K562 (cell line): ENCODE results near the gene HSPA5. TPM values are rescaled to one million over a fixed set of nuclear protein-coding genes. Genes with fewer than 3 reads are reported as not detected.

Source experiments
- CREB3 ChIP-seq: fragments of 450-650 bp; conservative IDR thresholded peaks from 2 replicates; pipeline ENCODE4 v1.6.1; 2016; ENCODE audit warnings: missing genetic modification characterization, low read depth, mild to moderate bottlenecking, missing compliant biosample characterization, moderate library complexity
- FOXM1 ChIP-seq, 2 experiments: fragments of 450-650 bp in 1 of 2; sonication (generic) in 1 of 2; formaldehyde crosslinking in 1 of 2; IDR thresholded peaks; 2 replicates each; pipeline versions ENCODE4 v1.6.1 to v1.9.0; 2017 to 2022; ENCODE audit warnings: low read depth in 2 of 2, mild to moderate bottlenecking in 2 of 2, missing genetic modification reagents in 1 of 2, moderate library complexity in 1 of 2
- GABPB1 ChIP-seq: sonication (generic); formaldehyde crosslinking; IDR thresholded peaks from 2 replicates; pipeline ENCODE4 v1.8.0; 2022; ENCODE audit warnings: mild to moderate bottlenecking, missing genetic modification reagents
- MCM2 ChIP-seq: fragments of 450-650 bp; IDR thresholded peaks from 2 replicates; pipeline ENCODE4 v1.6.1; 2017; ENCODE audit warnings: low read depth, mild to moderate bottlenecking
- PHF21A ChIP-seq: fragments of 450-650 bp; IDR thresholded peaks from 2 replicates; pipeline ENCODE4 v1.6.1; 2017; ENCODE audit warnings: low read depth, borderline replicate concordance
- RFX7 ChIP-seq: fragments of 250-450 bp; sonication (Bioruptor Pico); IDR thresholded peaks from 2 replicates; pipeline ENCODE4 v1.5.1; 2021; ENCODE audit warnings: mild to moderate bottlenecking
- SLC30A9 ChIP-seq: fragments of 250-450 bp; sonication (Bioruptor Pico); IDR thresholded peaks from 2 replicates; pipeline ENCODE4 v1.8.0; 2022; ENCODE audit warnings: mild to moderate bottlenecking, moderate library complexity
- STAT5A ChIP-seq: IDR thresholded peaks from 2 replicates; pipeline ENCODE4 v1.6.1; 2012; ENCODE audit warnings: low read length, inconsistent platforms, borderline replicate concordance
- TOE1 ChIP-seq, 2 experiments: fragments of 450-650 bp in 1 of 2; sonication (generic) in 1 of 2; formaldehyde crosslinking in 1 of 2; IDR thresholded peaks; 2 replicates each; pipeline versions ENCODE4 v1.7.1 to v1.8.0; 2016 to 2022; ENCODE audit warnings: borderline replicate concordance in 2 of 2, mild to moderate bottlenecking in 2 of 2, antibody characterized with exemption in 1 of 2, inconsistent platforms in 1 of 2, low read depth in 1 of 2, missing genetic modification reagents in 1 of 2, moderate library complexity in 1 of 2
- YBX1 ChIP-seq: fragments of 450-650 bp; IDR thresholded peaks from 2 replicates; pipeline ENCODE4 v1.7.1; 2016; ENCODE audit warnings: mild to moderate bottlenecking
- ZNF57 ChIP-seq: fragments of 450-650 bp; formaldehyde crosslinking; IDR thresholded peaks from 2 replicates; pipeline ENCODE4 v1.4.0; 2020; ENCODE audit warnings: mild to moderate bottlenecking, moderate library complexity
- polyA plus RNA-seq, 8 experiments: library from polyadenylated mRNA; depleted of rRNA in 4 of 8; stranded (reverse) in 5 of 8; unstranded in 3 of 8; fragments of >200 nt; fragmentation: Nextera tagmentation in 2 of 8; fragmentation: Illumina TruSeq in 1 of 8; extraction: Ambion mirVana in 2 of 8; extraction: Trizol in 1 of 8; gene quantifications; 2 replicates each; pipeline versions ENCODE4 v1.2.1 to v1.2.3, GENCODE V29; 2011 to 2014; ENCODE audit warnings: inconsistent platforms in 1 of 8, missing spikeins in 1 of 8
- total RNA-seq, 7 experiments: library from RNA; depleted of rRNA in 6 of 7; stranded (reverse); fragments of >200 nt in 6 of 7; fragmentation: Illumina TruSeq in 2 of 7; extraction: Trizol in 2 of 7; gene quantifications; 2 replicates each; pipeline versions ENCODE4 v1.2.1 to v1.2.3, GENCODE V29; 2011 to 2021; ENCODE audit warnings: low replicate concordance in 1 of 7
- TF ChIP-seq, protein P1 (sequence below): fragments of 450-650 bp; IDR thresholded peaks from 2 replicates; pipeline ENCODE4 v1.6.1; 2016; ENCODE audit warnings: mild to moderate bottlenecking, moderate library complexity

Gene HSPA5
- total and polyA plus RNA-seq, 9 of the 15 experiments (the other 6 are each of a cell fraction or from before 2014, with no cell fraction given): 48.0 to 265 (median 113) TPM

DNA sequence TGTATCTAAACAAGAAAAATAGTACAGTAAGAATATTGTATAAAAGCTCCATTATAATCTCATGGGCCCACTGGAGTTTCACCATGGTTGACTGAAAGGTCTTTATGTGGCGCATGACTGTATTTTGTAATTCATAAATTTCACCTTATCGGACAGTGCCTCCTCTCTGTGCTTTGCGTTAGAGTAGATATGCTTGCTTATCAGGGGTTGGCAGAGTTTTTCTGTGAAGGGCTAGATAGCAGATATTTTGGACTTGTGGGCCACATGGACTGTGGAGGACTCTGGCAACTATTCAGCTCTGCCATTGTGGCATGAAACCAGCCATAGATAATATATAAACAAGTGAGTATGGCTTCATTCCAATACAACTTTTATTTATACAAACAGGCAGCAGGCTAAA lies 43.7 kb upstream of the HSPA5 start (continued):
- TF ChIP-seq, protein P1, sequence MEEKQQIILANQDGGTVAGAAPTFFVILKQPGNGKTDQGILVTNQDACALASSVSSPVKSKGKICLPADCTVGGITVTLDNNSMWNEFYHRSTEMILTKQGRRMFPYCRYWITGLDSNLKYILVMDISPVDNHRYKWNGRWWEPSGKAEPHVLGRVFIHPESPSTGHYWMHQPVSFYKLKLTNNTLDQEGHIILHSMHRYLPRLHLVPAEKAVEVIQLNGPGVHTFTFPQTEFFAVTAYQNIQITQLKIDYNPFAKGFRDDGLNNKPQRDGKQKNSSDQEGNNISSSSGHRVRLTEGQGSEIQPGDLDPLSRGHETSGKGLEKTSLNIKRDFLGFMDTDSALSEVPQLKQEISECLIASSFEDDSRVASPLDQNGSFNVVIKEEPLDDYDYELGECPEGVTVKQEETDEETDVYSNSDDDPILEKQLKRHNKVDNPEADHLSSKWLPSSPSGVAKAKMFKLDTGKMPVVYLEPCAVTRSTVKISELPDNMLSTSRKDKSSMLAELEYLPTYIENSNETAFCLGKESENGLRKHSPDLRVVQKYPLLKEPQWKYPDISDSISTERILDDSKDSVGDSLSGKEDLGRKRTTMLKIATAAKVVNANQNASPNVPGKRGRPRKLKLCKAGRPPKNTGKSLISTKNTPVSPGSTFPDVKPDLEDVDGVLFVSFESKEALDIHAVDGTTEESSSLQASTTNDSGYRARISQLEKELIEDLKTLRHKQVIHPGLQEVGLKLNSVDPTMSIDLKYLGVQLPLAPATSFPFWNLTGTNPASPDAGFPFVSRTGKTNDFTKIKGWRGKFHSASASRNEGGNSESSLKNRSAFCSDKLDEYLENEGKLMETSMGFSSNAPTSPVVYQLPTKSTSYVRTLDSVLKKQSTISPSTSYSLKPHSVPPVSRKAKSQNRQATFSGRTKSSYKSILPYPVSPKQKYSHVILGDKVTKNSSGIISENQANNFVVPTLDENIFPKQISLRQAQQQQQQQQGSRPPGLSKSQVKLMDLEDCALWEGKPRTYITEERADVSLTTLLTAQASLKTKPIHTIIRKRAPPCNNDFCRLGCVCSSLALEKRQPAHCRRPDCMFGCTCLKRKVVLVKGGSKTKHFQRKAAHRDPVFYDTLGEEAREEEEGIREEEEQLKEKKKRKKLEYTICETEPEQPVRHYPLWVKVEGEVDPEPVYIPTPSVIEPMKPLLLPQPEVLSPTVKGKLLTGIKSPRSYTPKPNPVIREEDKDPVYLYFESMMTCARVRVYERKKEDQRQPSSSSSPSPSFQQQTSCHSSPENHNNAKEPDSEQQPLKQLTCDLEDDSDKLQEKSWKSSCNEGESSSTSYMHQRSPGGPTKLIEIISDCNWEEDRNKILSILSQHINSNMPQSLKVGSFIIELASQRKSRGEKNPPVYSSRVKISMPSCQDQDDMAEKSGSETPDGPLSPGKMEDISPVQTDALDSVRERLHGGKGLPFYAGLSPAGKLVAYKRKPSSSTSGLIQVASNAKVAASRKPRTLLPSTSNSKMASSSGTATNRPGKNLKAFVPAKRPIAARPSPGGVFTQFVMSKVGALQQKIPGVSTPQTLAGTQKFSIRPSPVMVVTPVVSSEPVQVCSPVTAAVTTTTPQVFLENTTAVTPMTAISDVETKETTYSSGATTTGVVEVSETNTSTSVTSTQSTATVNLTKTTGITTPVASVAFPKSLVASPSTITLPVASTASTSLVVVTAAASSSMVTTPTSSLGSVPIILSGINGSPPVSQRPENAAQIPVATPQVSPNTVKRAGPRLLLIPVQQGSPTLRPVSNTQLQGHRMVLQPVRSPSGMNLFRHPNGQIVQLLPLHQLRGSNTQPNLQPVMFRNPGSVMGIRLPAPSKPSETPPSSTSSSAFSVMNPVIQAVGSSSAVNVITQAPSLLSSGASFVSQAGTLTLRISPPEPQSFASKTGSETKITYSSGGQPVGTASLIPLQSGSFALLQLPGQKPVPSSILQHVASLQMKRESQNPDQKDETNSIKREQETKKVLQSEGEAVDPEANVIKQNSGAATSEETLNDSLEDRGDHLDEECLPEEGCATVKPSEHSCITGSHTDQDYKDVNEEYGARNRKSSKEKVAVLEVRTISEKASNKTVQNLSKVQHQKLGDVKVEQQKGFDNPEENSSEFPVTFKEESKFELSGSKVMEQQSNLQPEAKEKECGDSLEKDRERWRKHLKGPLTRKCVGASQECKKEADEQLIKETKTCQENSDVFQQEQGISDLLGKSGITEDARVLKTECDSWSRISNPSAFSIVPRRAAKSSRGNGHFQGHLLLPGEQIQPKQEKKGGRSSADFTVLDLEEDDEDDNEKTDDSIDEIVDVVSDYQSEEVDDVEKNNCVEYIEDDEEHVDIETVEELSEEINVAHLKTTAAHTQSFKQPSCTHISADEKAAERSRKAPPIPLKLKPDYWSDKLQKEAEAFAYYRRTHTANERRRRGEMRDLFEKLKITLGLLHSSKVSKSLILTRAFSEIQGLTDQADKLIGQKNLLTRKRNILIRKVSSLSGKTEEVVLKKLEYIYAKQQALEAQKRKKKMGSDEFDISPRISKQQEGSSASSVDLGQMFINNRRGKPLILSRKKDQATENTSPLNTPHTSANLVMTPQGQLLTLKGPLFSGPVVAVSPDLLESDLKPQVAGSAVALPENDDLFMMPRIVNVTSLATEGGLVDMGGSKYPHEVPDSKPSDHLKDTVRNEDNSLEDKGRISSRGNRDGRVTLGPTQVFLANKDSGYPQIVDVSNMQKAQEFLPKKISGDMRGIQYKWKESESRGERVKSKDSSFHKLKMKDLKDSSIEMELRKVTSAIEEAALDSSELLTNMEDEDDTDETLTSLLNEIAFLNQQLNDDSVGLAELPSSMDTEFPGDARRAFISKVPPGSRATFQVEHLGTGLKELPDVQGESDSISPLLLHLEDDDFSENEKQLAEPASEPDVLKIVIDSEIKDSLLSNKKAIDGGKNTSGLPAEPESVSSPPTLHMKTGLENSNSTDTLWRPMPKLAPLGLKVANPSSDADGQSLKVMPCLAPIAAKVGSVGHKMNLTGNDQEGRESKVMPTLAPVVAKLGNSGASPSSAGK: peak; percentile 53; the same call in 1 of the 2 replicates
- TF ChIP-seq TOE1 (IDR thresholded peaks at IDR 0.05; ENCODE audit: borderline replicate concordance): peak; percentile 63; the same call in 1 of the 2 replicates
- TF ChIP-seq TOE1 (CRISPR knock-in tag; IDR thresholded peaks at IDR 0.05; ENCODE audit: borderline replicate concordance, low read depth): no peak
- no peak for TF ChIP-seq MCM2
- peak; percentile 75; the same call in 1 of the 2 replicates for TF ChIP-seq YBX1
- TF ChIP-seq SLC30A9 (CRISPR knock-in tag): no peak
- 0 out of 2 replicates have a peak, but pooled peaks have one; percentile 35 for TF ChIP-seq GABPB1 (CRISPR knock-in tag)
- no peak for TF ChIP-seq RFX7 (CRISPR knock-in tag)
- TF ChIP-seq CREB3 (tag): peak; percentile 67
- peak; percentile 99 for TF ChIP-seq STAT5A
- TF ChIP-seq FOXM1 (IDR thresholded peaks at IDR 0.05; ENCODE audit: low read depth): peak; percentile 99
- TF ChIP-seq FOXM1 (CRISPR knock-in tag; IDR thresholded peaks at IDR 0.05; ENCODE audit: low read depth): no peak
- TF ChIP-seq ZNF57 (CRISPR knock-in tag): no peak
- TF ChIP-seq PHF21A: no peak
